ENCODE results near the gene L3MBTL2.

The L3MBTL2 gene

DNA sequence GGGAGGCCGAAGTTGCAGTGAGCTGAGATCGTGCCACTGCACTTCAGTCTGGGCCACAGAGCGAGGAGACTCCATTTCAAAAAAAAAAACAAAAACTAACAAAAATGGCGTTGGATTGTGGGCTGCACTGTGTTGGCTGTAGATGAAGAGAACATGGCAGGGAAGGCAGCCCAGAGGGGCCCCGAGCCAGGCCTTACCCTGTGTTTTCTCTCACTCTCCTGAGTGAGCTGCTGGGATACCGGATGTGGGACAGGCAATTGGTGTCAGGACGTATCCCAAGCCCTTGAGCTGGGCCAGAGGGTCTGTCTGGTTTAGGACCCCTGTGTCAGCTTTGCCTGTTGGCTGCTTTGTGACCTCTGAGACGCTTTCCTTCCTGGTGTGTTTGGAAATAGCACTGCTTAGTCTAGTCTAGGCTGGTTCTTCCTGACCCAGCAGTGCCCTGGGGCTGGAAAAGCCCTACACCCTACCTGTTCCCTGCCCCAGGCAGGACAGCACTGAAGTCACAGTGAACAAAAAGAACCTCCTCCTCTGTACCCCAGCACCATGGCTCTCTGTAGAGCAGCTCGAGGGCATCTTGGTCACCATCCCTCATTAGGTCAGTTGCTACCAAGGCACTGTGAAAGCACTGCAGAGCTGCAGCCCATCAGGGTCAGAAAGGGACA is 17.9 kb downstream of the L3MBTL2 start:
- DNase-seq (ENCODE audit: low spot score), result no peak
- TF ChIP-seq, protein P1, sequence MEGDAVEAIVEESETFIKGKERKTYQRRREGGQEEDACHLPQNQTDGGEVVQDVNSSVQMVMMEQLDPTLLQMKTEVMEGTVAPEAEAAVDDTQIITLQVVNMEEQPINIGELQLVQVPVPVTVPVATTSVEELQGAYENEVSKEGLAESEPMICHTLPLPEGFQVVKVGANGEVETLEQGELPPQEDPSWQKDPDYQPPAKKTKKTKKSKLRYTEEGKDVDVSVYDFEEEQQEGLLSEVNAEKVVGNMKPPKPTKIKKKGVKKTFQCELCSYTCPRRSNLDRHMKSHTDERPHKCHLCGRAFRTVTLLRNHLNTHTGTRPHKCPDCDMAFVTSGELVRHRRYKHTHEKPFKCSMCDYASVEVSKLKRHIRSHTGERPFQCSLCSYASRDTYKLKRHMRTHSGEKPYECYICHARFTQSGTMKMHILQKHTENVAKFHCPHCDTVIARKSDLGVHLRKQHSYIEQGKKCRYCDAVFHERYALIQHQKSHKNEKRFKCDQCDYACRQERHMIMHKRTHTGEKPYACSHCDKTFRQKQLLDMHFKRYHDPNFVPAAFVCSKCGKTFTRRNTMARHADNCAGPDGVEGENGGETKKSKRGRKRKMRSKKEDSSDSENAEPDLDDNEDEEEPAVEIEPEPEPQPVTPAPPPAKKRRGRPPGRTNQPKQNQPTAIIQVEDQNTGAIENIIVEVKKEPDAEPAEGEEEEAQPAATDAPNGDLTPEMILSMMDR (IDR thresholded peaks at IDR 0.05; ENCODE audit: borderline replicate concordance, control extremely low read depth, extremely low read depth, insufficient read depth, missing control alignments), result no peak
- in situ Hi-C loops (cut with MboI; ENCODE audit: low sequenced_read_pairs, unreplicated experiment), result no loop called here

DNA sequence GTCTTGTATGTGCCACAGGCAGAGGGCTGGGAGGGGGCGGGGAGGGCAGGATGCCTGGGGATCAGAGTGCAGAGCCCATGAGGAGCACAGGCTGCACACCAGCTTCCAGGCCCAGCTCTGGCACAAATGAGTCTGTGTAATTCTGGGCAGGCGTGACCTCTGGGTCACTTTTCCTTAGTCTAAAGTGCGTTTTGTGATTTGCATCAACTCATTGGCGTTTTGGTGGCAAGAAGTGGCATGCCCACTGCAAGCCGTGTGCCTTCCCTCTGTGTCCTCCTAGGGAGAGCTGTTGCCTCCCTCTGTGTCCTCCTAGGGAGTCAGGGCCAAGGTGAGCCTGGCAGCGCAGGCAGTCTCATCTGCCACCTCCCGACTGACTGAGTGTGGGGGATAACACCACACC is 18.4 kb downstream of the L3MBTL2 start:
- in situ Hi-C loops (cut with MboI; ENCODE audit: low sequenced_read_pairs, unreplicated experiment), result no loop called here
- TF ChIP-seq, protein P1 (IDR thresholded peaks at IDR 0.05; ENCODE audit: borderline replicate concordance, control extremely low read depth, extremely low read depth, insufficient read depth, missing control alignments), result no peak
- no peak for DNase-seq (ENCODE audit: low spot score)

DNA sequence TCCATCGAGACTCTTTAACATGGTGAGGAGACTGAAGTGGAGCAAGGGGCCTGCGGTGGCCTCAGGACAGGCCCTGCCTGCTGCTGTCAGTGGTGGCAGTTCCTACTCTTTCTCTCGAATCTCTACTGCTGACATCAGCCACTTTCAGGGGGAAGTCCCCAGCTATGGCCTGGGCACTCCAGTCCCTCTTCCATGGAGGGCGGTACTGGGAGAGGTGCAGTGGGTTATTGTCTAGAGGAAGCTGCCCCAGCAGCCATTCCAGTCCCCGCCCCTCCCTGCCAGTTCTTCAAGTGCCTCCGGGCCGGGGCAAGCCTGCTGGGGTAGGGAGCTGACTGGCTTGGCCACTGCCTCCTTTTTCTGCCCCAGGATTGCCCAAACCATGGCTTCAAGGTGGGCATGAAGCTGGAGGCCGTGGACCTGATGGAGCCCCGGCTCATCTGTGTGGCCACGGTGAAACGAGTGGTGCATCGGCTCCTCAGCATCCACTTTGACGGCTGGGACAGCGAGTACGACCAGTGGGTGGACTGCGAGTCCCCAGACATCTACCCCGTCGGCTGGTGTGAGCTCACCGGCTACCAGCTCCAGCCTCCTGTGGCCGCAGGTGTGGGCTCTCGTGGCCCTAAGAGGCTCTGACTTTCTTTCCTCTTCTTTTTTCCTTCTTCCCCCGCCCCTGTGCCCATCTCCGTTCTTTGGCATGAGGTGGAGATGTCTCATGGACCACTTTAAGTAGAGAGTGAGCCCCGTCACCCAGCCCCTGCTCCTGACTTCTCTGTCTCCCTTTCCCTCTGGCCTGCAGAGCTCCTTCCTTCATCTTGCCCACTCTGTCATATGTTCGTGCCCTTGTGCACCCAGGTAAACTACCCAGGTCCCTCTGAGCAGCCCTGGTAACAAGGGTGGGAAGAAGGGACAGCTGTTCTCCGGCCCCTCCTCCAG is 21.9 kb downstream of the L3MBTL2 start:
- in situ Hi-C loops (cut with MboI; ENCODE audit: low sequenced_read_pairs, unreplicated experiment), result no loop called here
- no peak for DNase-seq (ENCODE audit: low spot score)
- TF ChIP-seq, protein P1 (IDR thresholded peaks at IDR 0.05; ENCODE audit: borderline replicate concordance, control extremely low read depth, extremely low read depth, insufficient read depth, missing control alignments), result no peak

DNA sequence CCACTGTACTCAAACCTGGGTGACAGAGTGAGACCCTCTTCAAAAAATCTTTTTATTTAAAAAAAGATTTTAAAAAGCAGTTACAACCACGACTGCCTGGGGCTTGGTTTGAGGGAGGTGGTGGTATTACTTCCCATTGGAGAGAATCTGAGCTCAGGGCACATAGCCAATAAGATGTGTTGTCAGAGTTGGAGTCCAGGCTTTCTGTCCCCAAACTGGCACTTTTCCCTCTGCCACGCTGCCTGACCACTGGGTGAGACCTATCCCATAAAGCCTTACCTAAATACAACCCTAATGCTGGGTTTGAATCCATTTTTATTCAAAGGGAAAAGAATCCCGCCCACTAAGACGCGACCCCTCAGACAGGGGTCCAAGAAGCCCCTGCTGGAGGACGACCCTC is 24.1 kb downstream of the L3MBTL2 start:
- DNase-seq (ENCODE audit: low spot score), result no peak
- in situ Hi-C loops (cut with MboI; ENCODE audit: low sequenced_read_pairs, unreplicated experiment), result no loop called here
- TF ChIP-seq, protein P1 (IDR thresholded peaks at IDR 0.05; ENCODE audit: borderline replicate concordance, control extremely low read depth, extremely low read depth, insufficient read depth, missing control alignments), result no peak

DNA sequence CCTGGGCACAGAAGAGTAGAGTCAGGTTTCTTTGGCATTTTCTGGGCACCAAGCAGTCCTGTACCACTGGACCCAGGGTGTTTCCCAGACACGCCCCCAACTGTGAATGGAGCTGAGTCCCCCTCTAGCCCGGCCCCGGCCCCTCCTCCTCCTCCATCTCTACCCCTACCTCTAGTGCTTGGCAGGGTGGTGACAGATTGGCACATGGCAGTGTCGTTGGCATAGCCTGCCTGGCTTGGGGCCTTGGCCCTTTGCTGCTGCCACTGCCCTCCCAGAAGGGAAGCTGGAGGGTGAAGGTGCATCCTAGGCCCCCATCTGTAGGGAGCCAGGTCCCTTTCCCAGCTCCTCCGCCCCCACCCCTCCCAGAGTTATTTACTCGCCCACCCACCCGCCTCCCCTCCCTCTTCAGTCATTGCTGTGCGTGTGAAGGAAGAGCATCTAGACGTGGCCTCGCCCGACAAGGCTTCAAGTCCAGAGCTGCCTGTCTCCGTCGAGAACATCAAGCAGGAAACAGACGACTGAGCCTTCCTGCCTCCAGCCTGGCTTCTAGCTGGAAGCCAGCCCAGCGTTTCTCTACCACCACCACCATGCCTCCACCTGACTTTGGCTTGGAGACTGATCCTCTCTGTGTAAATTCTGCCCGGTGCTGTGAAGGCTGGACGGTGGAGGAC is 24.8 kb downstream of the L3MBTL2 start:
- in situ Hi-C loops (cut with MboI; ENCODE audit: low sequenced_read_pairs, unreplicated experiment), result loop anchor here (10.0 kb wide), 1 partner anchor 305 kb away; no protein-coding TSS in a partner anchor
- no peak for DNase-seq (ENCODE audit: low spot score)
- TF ChIP-seq, protein P1 (IDR thresholded peaks at IDR 0.05; ENCODE audit: borderline replicate concordance, control extremely low read depth, extremely low read depth, insufficient read depth, missing control alignments), result no peak

DNA sequence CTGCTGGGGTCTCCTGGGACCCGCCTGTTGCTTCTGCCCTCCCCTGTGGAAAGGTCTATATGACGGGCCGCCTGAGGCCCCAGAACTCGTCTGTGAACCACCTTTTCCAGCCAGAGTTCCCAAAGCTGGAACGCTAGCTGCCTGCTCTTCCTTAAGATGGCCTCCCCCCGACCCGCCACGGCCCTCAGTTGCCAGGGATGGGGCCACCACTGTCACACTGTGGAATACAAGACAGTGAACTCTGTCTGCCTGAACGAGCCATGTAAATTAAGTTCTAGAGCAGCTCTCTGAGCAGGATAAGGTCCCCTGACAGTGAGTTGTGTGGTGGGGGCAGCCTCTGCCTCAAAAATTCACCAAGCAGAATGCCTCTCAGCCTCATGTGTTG is 25.3 kb downstream of the L3MBTL2 start:
- DNase-seq (ENCODE audit: low spot score), result no peak
- in situ Hi-C loops (cut with MboI; ENCODE audit: low sequenced_read_pairs, unreplicated experiment), result loop anchor here (10.0 kb wide), 1 partner anchor 306 kb away; no protein-coding TSS in a partner anchor
- TF ChIP-seq, protein P1 (IDR thresholded peaks at IDR 0.05; ENCODE audit: borderline replicate concordance, control extremely low read depth, extremely low read depth, insufficient read depth, missing control alignments), result no peak
